ENCODE measurements around the gene PLXNA1. TPM values are rescaled to one million over a fixed set of nuclear protein-coding genes. Genes with fewer than 3 reads are reported as not detected.

Gene PLXNA1
- total RNA-seq, 3 donors from 2014 or later (not counting 1 experiment from before 2014, with no cell fraction given): 2.5 to 4.3 (median 2.8) TPM

DNA sequence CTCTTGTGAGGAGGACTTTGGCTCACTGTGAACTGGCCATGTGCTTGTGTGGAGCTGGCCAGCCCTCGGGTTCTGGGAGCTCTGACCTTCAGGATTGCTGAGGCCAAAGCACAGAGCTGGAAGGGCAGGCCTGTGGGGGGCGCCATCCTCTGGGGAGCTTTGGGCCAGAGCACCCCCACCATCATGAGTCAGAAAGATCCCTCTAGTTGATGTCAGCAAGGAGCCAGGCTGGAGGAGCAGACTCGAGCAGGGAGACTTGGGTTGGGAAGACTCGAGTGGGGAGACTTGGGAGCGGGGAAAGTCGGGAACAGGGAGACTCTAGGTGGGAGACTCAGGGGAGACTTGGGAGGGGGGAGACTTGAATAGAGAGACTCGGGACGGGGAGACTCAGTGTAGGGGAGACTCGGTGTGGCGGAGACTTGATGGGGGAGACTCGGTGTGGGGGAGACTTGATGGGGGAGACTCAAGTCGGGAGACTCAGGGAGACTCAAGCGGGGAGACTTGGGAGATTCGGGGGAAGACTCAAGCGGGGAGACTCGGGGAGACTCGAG, 37.7 kb upstream of the PLXNA1 start:
- no peaks in the 10 kb centered on the region for H3K36me3 Mint-ChIP-seq
- no peak for ATAC-seq
- DNase-seq: no peak
- Histone ChIP-seq H3K9me3 (ENCODE audit: control insufficient read depth, insufficient read depth, low read length) (no peaks in the 10 kb centered on the region), H3K27ac (ENCODE audit: low read length) (no peak overlapping the region), H3K4me3 (ENCODE audit: low read length) (no peak overlapping the region), H3K4me1 (ENCODE audit: control insufficient read depth, insufficient read depth, low read length) (no peaks in the 10 kb centered on the region), H3K27me3 (ENCODE audit: control insufficient read depth, insufficient read depth, low read length) (no peaks in the 10 kb centered on the region), H3K36me3 (ENCODE audit: control insufficient read depth, insufficient read depth, low read length) (no peaks in the 10 kb centered on the region)
- peaks cover 4 to 15% of the 10 kb centered on the region in 2 donors for H3K4me1 Mint-ChIP-seq
- H3K4me3 Mint-ChIP-seq: no peak overlapping the region
- TF ChIP-seq CTCF (IDR thresholded peaks at IDR 0.05): no peak
- intact Hi-C loops (cut with micrococcal nuclease): no loop called here
- H3K9me3 Mint-ChIP-seq: no peaks in the 10 kb centered on the region
- 92% methylated on average over 17 of the region's 17 CpGs for WGBS (ENCODE audit: insufficient coverage)
- H3K27me3 Mint-ChIP-seq (ENCODE audit: low read depth in 2 of 2): peaks cover 0 to 7% of the 10 kb centered on the region in 2 donors
- H3K27ac Mint-ChIP-seq: no peak overlapping the region

DNA sequence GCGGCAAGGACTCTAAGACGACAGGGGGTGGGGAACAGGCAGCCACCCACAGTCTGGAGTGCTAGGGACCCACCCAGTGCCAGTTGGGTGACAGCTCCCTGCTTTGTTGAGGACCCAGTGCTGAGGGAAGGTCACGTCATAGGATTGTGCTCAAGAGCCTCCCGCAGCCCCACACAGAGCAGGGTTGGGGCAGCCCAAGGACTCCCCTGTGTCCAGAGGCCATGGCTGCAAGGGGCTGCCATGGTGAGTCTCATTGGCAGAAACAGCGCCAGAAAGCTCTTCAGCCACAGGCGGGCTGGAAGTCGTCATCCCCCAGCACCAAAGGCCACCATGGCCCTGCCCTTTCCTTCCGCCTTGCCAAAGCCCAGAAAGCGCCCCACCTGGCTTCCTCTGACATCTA, 37.0 kb upstream of the PLXNA1 start:
- ATAC-seq: no peak
- Mint-ChIP-seq H3K4me3 (no peak overlapping the region), H3K36me3 (no peaks in the 10 kb centered on the region), H3K4me1 (peaks cover 4 to 15% of the 10 kb centered on the region in 2 donors), H3K27me3 (ENCODE audit: low read depth in 2 of 2) (peaks cover 0 to 7% of the 10 kb centered on the region in 2 donors), H3K27ac (no peak overlapping the region), H3K9me3 (no peaks in the 10 kb centered on the region)
- no peak for DNase-seq
- intact Hi-C loops (cut with micrococcal nuclease): no loop called here
- no peaks in the 10 kb centered on the region for H3K27me3 ChIP-seq (ENCODE audit: control insufficient read depth, insufficient read depth, low read length)
- no peaks in the 10 kb centered on the region for H3K36me3 ChIP-seq (ENCODE audit: control insufficient read depth, insufficient read depth, low read length)
- 93% methylated on average over 8 of the region's 9 CpGs for WGBS (ENCODE audit: insufficient coverage)
- no peaks in the 10 kb centered on the region for H3K9me3 ChIP-seq (ENCODE audit: control insufficient read depth, insufficient read depth, low read length)
- TF ChIP-seq CTCF (IDR thresholded peaks at IDR 0.05): no peak
- no peak overlapping the region for H3K27ac ChIP-seq (ENCODE audit: low read length)
- no peak overlapping the region for H3K4me3 ChIP-seq (ENCODE audit: low read length)
- H3K4me1 ChIP-seq (ENCODE audit: control insufficient read depth, insufficient read depth, low read length): no peaks in the 10 kb centered on the region

GRCh38 chr3:126946405-126946804, 36.5 kb upstream of the PLXNA1 start:
- H3K4me1 ChIP-seq (ENCODE audit: control insufficient read depth, insufficient read depth, low read length): no peaks in the 10 kb centered on the region
- no peaks in the 10 kb centered on the region for H3K36me3 ChIP-seq (ENCODE audit: control insufficient read depth, insufficient read depth, low read length)
- Mint-ChIP-seq H3K36me3 (no peaks in the 10 kb centered on the region), H3K27ac (no peak overlapping the region), H3K9me3 (no peaks in the 10 kb centered on the region), H3K4me3 (no peak overlapping the region), H3K27me3 (ENCODE audit: low read depth in 2 of 2) (peaks cover 0 to 7% of the 10 kb centered on the region in 2 donors), H3K4me1 (peaks cover 4 to 15% of the 10 kb centered on the region in 2 donors)
- H3K4me3 ChIP-seq (ENCODE audit: low read length): no peak overlapping the region
- H3K27me3 ChIP-seq (ENCODE audit: control insufficient read depth, insufficient read depth, low read length): no peaks in the 10 kb centered on the region
- DNase-seq (no peak), ATAC-seq (no peak)
- WGBS (ENCODE audit: insufficient coverage): 93% methylated on average over 11 of the region's 11 CpGs
- H3K27ac ChIP-seq (ENCODE audit: low read length): no peak overlapping the region
- TF ChIP-seq CTCF (IDR thresholded peaks at IDR 0.05): no peak
- H3K9me3 ChIP-seq (ENCODE audit: control insufficient read depth, insufficient read depth, low read length): no peaks in the 10 kb centered on the region
- intact Hi-C loops (cut with micrococcal nuclease): no loop called here

DNA sequence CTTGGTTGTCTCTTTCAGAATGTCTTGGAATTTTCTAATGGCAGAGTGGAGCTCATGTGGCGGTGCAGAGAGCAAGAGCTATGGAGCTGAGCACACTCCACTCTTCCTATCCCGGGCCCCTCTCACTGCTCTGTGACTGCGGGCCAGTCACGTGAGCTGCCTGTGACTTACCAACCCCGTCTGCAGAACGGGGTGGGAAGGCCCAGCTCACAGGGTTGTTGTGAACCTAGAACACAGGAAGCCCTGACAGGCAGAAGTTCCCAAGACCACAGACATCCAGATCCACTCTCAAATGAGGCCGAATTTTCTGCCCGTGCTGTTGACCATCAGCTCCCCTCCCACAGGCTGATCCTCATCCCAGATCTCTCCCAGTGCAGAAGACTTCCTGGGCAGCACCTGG, 35.5 kb upstream of the PLXNA1 start:
- Histone ChIP-seq H3K9me3 (ENCODE audit: control insufficient read depth, insufficient read depth, low read length) (no peaks in the 10 kb centered on the region), H3K27me3 (ENCODE audit: control insufficient read depth, insufficient read depth, low read length) (no peaks in the 10 kb centered on the region), H3K4me1 (ENCODE audit: control insufficient read depth, insufficient read depth, low read length) (no peaks in the 10 kb centered on the region), H3K27ac (ENCODE audit: low read length) (no peak overlapping the region), H3K4me3 (ENCODE audit: low read length) (no peak overlapping the region), H3K36me3 (ENCODE audit: control insufficient read depth, insufficient read depth, low read length) (no peaks in the 10 kb centered on the region)
- Mint-ChIP-seq H3K27ac (no peak overlapping the region), H3K4me1 (peaks cover 4 to 9% of the 10 kb centered on the region in 2 donors), H3K36me3 (no peaks in the 10 kb centered on the region), H3K27me3 (ENCODE audit: low read depth in 2 of 2) (peaks cover 0 to 7% of the 10 kb centered on the region in 2 donors), H3K4me3 (no peak overlapping the region), H3K9me3 (no peaks in the 10 kb centered on the region)
- 26% methylated on average over 8 of the region's 8 CpGs for WGBS (ENCODE audit: insufficient coverage)
- no peak for TF ChIP-seq CTCF (IDR thresholded peaks at IDR 0.05)
- intact Hi-C loops (cut with micrococcal nuclease): no loop called here
- ATAC-seq (peak in 2 of 3 donors; percentile 38 to 42), DNase-seq (no peak)
